Neutrophil (primary cell): ENCODE measurements around the gene SOX5.

Experiments
- H3K27ac ChIP-seq: fragments of 200-600 bp; sonication (generic); 2 replicates; pipeline ENCODE4 v1.5.1; 2016; ENCODE audit warnings: mild to moderate bottlenecking, moderate library complexity
- H3K27me3 ChIP-seq: fragments of 200-600 bp; sonication (generic); 2 replicates; pipeline ENCODE4 v1.6.0; 2016; ENCODE audit warnings: mild to moderate bottlenecking
- H3K36me3 ChIP-seq: fragments of 200-600 bp; sonication (generic); 2 replicates; pipeline ENCODE4 v1.5.1; 2017
- H3K4me1 ChIP-seq, 2 experiments: fragments of 200-600 bp in 1 of 2; sonication (generic) in 1 of 2; 1 replicate in 1 of 2; 2 replicates in 1 of 2; pipeline versions ENCODE4 v1.5.1 to v1.6.1; 2013 to 2016; ENCODE audit warnings: low read depth in 1 of 2, low read length in 1 of 2, mild to moderate bottlenecking in 1 of 2, moderate library complexity in 1 of 2; ENCODE audit not compliant: control insufficient read depth in 1 of 2, insufficient read depth in 1 of 2
- H3K4me3 ChIP-seq, 2 experiments: fragments of 200-600 bp in 1 of 2; sonication (generic) in 1 of 2; 1 replicate in 1 of 2; 2 replicates in 1 of 2; pipeline ENCODE4 v1.5.1; 2013 to 2016; ENCODE audit warnings: low read depth in 1 of 2, low read length in 1 of 2, mild to moderate bottlenecking in 1 of 2, moderate library complexity in 1 of 2
- H3K9me3 ChIP-seq: fragments of 200-600 bp; sonication (generic); 2 replicates; pipeline ENCODE4 v1.5.1; 2016
- TF ChIP-seq, protein P1 (sequence below): fragments of 200-600 bp; sonication (generic); IDR thresholded peaks from 2 replicates; pipeline ENCODE4 v1.5.1; 2016; ENCODE audit warnings: antibody characterized with exemption

Gene SOX5

GRCh38 chr12:23758608-23759007 lies 190.9 kb downstream of the SOX5 start:
- H3K4me3 ChIP-seq, result no peak overlapping the region
- no peak overlapping the region for H3K27ac ChIP-seq
- H3K4me1 ChIP-seq, result no peaks in the 10 kb centered on the region
- H3K36me3 ChIP-seq, result no peaks in the 10 kb centered on the region
- no peaks in the 10 kb centered on the region for H3K9me3 ChIP-seq
- TF ChIP-seq, protein P1, sequence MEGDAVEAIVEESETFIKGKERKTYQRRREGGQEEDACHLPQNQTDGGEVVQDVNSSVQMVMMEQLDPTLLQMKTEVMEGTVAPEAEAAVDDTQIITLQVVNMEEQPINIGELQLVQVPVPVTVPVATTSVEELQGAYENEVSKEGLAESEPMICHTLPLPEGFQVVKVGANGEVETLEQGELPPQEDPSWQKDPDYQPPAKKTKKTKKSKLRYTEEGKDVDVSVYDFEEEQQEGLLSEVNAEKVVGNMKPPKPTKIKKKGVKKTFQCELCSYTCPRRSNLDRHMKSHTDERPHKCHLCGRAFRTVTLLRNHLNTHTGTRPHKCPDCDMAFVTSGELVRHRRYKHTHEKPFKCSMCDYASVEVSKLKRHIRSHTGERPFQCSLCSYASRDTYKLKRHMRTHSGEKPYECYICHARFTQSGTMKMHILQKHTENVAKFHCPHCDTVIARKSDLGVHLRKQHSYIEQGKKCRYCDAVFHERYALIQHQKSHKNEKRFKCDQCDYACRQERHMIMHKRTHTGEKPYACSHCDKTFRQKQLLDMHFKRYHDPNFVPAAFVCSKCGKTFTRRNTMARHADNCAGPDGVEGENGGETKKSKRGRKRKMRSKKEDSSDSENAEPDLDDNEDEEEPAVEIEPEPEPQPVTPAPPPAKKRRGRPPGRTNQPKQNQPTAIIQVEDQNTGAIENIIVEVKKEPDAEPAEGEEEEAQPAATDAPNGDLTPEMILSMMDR, result no peak
- H3K27me3 ChIP-seq, result no peaks in the 10 kb centered on the region

DNA sequence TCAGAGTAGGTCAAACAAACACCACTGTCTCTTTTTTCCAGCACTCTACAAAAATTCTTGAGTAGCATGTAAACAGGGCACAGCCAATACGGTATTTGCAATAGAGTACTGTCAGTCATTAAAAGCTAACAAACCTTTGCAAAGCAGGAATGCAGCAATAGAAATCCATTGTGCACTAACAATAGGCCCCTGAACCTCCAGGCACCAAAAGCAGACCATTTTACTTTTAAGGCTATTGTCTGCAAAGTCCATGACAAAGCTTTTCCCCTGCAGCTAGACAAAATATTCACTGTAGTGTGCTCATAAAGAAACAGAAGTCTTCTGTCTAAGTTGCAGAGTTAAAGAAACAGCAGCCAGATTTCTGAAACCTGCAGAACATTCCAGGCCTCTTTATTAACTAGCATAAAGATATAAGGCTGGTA lies 191.9 kb downstream of the SOX5 start:
- Histone ChIP-seq H3K4me3 (no peak overlapping the region), H3K4me1 (no peaks in the 10 kb centered on the region), H3K27ac (no peak overlapping the region), H3K36me3 (no peaks in the 10 kb centered on the region), H3K27me3 (no peaks in the 10 kb centered on the region), H3K9me3 (no peaks in the 10 kb centered on the region)
- TF ChIP-seq, protein P1, result no peak

GRCh38 chr12:23756416-23756815 lies 193.1 kb downstream of the SOX5 start:
- TF ChIP-seq, protein P1, result no peak
- Histone ChIP-seq H3K4me3 (no peak overlapping the region), H3K27ac (no peak overlapping the region), H3K9me3 (no peaks in the 10 kb centered on the region), H3K4me1 (no peaks in the 10 kb centered on the region), H3K36me3 (no peaks in the 10 kb centered on the region), H3K27me3 (no peaks in the 10 kb centered on the region)

GRCh38 chr12:23753628-23754365 lies 195.7 kb downstream of the SOX5 start:
- Histone ChIP-seq H3K4me3 (no peak overlapping the region), H3K36me3 (no peaks in the 10 kb centered on the region), H3K4me1 (no peaks in the 10 kb centered on the region), H3K9me3 (no peaks in the 10 kb centered on the region), H3K27ac (no peak overlapping the region), H3K27me3 (no peaks in the 10 kb centered on the region)
- TF ChIP-seq, protein P1, result no peak

GRCh38 chr12:23752245-23752644 lies 197.2 kb downstream of the SOX5 start:
- TF ChIP-seq, protein P1, result no peak
- H3K27ac ChIP-seq, result no peak overlapping the region
- no peaks in the 10 kb centered on the region for H3K36me3 ChIP-seq
- no peaks in the 10 kb centered on the region for H3K9me3 ChIP-seq
- no peaks in the 10 kb centered on the region for H3K27me3 ChIP-seq
- H3K4me1 ChIP-seq, result no peaks in the 10 kb centered on the region
- H3K4me3 ChIP-seq, result no peak overlapping the region
